Lower lobe of right lung (tissue), 2 donors: ENCODE results near the gene NAT8L. TPM values are rescaled to one million over a fixed set of nuclear protein-coding genes. Genes with fewer than 3 reads are reported as not detected.
A peak's percentile ranks its signal among the peaks of the same experiment; 100 is the strongest.

ENCODE experiments used
- ATAC-seq, 2 donors: fragments of 200-7000 bp; cut with Tn5 transposase; one replicate each; pipeline ENCODE4 v1.9.1; 2020 to 2022; ENCODE audit warnings: mild to moderate bottlenecking in 2 of 2, moderate library complexity in 2 of 2
- DNase-seq: peaks from one replicate; pipeline ENCODE4 v3.0.0-alpha.2; 2020
- H3K27ac ChIP-seq: fragments of 200-600 bp; one replicate; pipeline ENCODE4 v1.8.0; 2022
- H3K27me3 ChIP-seq: fragments of 200-600 bp; one replicate; pipeline ENCODE4 v1.8.0; 2022; ENCODE audit warnings: low read depth
- H3K36me3 ChIP-seq: fragments of 200-600 bp; one replicate; pipeline ENCODE4 v1.8.0; 2022; ENCODE audit warnings: mild to moderate bottlenecking
- H3K4me1 ChIP-seq: fragments of 200-600 bp; one replicate; pipeline ENCODE4 v1.8.0; 2022
- H3K4me3 ChIP-seq: fragments of 200-600 bp; one replicate; pipeline ENCODE4 v1.8.0; 2022; ENCODE audit warnings: mild to moderate bottlenecking
- H3K9me3 ChIP-seq: fragments of 200-600 bp; one replicate; pipeline ENCODE4 v1.8.0; 2022
- intact Hi-C: fragments of 100-400 bp; cut with DNase I; formaldehyde crosslinking; loops from one replicate; pipeline ENCODE4 v1.11.0; 2022
- total RNA-seq: library from RNA; stranded (reverse); fragmentation: NEBNext Ultra II Directional; extraction: Animal tissue kit (Norgen Biotek cat#: 25700); gene quantifications from one replicate; pipeline ENCODE4 v1.2.1, GENCODE V29; 2021
- TF ChIP-seq, protein P1 (sequence below): fragments of 200-600 bp; IDR thresholded peaks from one replicate; pipeline ENCODE4 v1.8.0; 2022; ENCODE audit warnings: antibody characterized with exemption, mild to moderate bottlenecking
- donor health status: DM: no; HTN: yes; CAD: no; lungs with severe emphysema.

The NAT8L gene
- total RNA-seq, 1 donor from 2014 or later: 0.24 TPM

DNA sequence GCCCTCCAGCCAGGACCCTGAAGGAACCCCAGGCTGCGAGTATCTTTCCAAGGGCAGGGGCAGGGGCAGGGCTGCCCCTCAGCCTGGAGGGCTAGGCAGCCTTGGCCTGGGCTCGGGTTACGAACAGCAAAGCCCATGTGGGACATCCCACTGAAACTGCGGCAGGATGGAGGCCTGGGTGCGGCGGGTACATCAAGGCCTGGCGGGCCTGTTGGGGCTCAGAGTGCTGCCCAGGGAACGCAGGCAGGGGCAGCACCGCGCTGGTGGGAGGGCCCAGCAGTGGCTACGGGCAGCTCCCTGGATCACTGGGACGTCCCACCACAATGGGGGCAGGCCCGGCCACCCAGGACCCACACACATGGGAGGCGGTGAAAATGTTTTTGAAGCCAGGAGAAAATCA, 10.9 kb downstream of the NAT8L start:
- Histone ChIP-seq H3K4me3 (no peak overlapping the region), H3K27ac (no peak overlapping the region), H3K27me3 (peaks cover 20% of the 10 kb centered on the region), H3K4me1 (no peaks in the 10 kb centered on the region), H3K36me3 (no peaks in the 10 kb centered on the region), H3K9me3 (no peaks in the 10 kb centered on the region)
- intact Hi-C loops: no loop called here
- TF ChIP-seq, protein P1, sequence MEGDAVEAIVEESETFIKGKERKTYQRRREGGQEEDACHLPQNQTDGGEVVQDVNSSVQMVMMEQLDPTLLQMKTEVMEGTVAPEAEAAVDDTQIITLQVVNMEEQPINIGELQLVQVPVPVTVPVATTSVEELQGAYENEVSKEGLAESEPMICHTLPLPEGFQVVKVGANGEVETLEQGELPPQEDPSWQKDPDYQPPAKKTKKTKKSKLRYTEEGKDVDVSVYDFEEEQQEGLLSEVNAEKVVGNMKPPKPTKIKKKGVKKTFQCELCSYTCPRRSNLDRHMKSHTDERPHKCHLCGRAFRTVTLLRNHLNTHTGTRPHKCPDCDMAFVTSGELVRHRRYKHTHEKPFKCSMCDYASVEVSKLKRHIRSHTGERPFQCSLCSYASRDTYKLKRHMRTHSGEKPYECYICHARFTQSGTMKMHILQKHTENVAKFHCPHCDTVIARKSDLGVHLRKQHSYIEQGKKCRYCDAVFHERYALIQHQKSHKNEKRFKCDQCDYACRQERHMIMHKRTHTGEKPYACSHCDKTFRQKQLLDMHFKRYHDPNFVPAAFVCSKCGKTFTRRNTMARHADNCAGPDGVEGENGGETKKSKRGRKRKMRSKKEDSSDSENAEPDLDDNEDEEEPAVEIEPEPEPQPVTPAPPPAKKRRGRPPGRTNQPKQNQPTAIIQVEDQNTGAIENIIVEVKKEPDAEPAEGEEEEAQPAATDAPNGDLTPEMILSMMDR: no peak
- ATAC-seq (no peak), DNase-seq (no peak)

DNA sequence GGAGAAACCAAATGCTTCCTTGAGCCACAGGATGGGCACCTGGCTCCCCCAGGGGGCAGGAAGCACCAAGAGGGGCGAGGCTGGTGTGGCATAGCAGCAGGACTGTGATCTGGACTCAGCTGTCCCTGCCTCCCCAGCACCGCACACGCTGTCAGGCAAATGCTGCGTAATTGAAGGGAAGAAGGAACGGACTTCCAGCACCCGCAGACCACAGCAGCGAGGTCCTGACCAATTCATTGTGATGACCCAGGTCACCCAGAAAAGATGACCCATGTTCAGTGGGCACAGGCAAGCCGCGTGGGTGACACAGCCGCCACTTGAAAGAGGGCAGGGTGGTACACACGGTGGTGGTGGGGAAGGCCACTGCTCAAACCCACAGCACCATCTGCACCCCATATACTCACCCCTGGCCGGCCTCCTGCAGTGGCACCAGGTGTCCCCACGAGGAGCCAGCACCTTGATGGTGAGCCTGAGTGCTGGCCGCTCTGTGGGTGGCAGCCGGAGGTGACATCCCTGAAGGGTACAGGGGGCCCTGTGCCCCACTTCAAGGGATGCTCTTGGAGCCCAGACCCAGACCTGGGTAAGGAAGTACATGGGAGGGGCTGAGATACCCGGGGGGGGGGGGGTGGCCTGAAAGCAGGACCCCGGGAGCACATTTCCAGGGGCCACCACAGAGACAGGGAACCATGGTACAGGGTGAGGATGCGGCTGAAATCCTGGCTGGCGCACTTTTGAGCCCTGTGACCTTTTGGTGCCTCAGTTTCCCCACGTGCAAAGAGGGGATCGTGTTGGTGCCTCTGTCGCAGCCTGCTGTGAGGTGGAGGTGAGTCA, 11.5 kb downstream of the NAT8L start:
- Histone ChIP-seq H3K27ac (no peak overlapping the region), H3K9me3 (no peaks in the 10 kb centered on the region), H3K4me1 (no peaks in the 10 kb centered on the region), H3K4me3 (no peak overlapping the region), H3K27me3 (peaks cover 20% of the 10 kb centered on the region), H3K36me3 (no peaks in the 10 kb centered on the region)
- intact Hi-C loops: no loop called here
- ATAC-seq: no peak
- peak; percentile 37 for DNase-seq
- TF ChIP-seq, protein P1: no peak

DNA sequence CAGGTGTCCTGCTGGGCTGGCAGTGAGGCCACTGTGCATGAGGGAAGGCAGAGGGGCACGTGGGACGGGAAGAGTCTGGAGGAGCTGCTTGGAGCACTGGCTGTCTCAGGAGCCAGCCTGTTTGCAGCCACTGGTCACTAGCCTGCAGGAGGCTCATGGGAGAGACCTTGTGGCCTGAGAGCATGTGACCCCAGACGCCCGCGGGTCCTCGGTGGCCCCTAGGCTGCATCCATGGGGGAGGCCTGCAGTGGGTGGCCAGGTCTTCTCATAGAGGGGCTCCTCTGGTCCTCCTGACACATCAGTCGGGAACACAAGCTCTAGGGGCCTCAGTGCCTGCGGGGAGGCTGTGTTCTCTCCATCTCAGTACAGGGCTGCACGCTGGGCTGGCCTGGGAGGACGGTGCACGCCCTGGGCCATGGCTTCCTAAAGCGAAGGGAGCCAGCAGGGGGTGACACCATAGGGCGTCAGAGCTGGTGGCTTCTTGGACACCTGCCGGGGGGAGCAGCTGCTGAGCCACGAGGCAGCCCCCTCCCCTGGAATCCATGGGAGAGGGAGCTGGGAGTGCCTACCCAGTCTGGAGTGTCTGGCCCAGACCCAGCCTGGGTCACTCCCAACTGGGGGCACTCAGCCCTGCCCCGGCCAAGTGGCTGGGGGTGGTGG, 12.3 kb downstream of the NAT8L start:
- intact Hi-C loops: no loop called here
- TF ChIP-seq, protein P1: no peak
- Histone ChIP-seq H3K4me3 (no peak overlapping the region), H3K27me3 (peaks cover 20% of the 10 kb centered on the region), H3K27ac (no peak overlapping the region), H3K9me3 (no peaks in the 10 kb centered on the region), H3K36me3 (no peaks in the 10 kb centered on the region), H3K4me1 (no peaks in the 10 kb centered on the region)
- peak; percentile 35 for DNase-seq
- ATAC-seq: no peak

DNA sequence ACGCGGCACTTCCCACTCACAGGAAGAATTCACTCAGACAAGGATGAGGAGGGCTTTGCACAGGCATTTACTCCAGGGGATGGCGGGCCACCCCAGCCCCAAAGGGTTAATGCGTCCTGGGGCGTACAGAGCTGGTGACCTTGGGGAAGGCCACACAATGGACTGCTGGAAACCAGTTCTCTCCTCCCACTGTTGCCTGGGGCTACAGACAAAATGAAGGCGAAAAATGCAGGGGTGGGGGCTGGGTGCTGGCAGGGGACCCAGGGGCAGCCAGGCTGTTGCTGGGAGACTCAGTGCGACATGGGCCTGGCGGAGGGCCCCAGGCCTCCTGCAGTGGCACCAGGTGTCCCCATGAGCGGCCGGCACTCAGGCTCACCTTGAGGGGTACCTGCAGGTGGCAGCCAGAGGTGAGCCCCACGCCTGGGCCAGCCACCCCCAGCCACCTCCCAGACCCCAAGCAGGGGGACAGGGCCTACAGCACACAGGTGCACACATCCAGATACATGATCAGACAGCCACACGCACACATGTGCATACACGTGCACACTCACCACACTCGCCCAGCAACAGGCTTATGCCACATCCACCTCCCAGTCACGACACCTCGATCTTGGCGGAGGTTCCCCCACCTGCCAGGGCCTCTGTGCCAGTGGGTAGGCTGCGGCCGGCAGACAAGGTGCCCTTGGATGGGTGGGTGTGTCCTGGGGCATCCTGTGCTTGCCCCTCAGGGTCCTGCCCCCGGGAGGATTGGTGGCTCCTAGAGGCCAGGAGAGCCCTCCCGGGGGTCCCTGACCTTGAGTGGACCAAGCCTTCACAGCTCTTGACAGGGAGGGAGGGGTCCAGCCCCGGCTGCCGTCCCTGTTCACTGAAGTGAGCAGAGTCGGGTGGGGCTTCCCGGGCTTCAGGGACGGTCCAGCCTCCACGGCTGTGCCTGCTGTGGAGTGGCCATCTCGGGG, 13.1 kb downstream of the NAT8L start:
- ATAC-seq: no peak
- Histone ChIP-seq H3K27ac (no peak overlapping the region), H3K4me3 (no peak overlapping the region), H3K36me3 (no peaks in the 10 kb centered on the region), H3K4me1 (no peaks in the 10 kb centered on the region), H3K27me3 (peaks cover 17% of the 10 kb centered on the region), H3K9me3 (no peaks in the 10 kb centered on the region)
- intact Hi-C loops: no loop called here
- peak; percentile 38 for DNase-seq
- TF ChIP-seq, protein P1: no peak
